Endothelial cell (in vitro differentiated cells): ENCODE results near the gene SLC16A1. TPM values are rescaled to one million over a fixed set of nuclear protein-coding genes. Genes with fewer than 3 reads are reported as not detected.
"Not testable (repeated sequence)": the region's sequence is repeated elsewhere in the genome, so short reads cannot be mapped to it uniquely, and the experiment has no call there.

ENCODE experiments used
- DNase-seq: peaks from one replicate; pipeline ENCODE4 v3.0.0; 2021; ENCODE audit warnings: low spot score
- H3K27ac Mint-ChIP-seq: one replicate; pipeline ENCODE4 v1.8.0; 2021; ENCODE audit warnings: mixed read lengths, inconsistent platforms; ENCODE audit not compliant: unreplicated experiment
- H3K27me3 Mint-ChIP-seq: one replicate; pipeline ENCODE4 v1.8.0; 2021; ENCODE audit warnings: mild to moderate bottlenecking, moderate library complexity, mixed read lengths, inconsistent platforms; ENCODE audit not compliant: unreplicated experiment
- H3K36me3 Mint-ChIP-seq: one replicate; pipeline ENCODE4 v1.8.0; 2021; ENCODE audit warnings: mild to moderate bottlenecking, low read depth, mixed read lengths, inconsistent platforms; ENCODE audit not compliant: unreplicated experiment
- H3K4me1 Mint-ChIP-seq: one replicate; pipeline ENCODE4 v1.8.0; 2021; ENCODE audit warnings: mild to moderate bottlenecking, mixed read lengths, inconsistent platforms; ENCODE audit not compliant: unreplicated experiment
- H3K4me3 Mint-ChIP-seq: one replicate; pipeline ENCODE4 v1.8.0; 2021; ENCODE audit warnings: mild to moderate bottlenecking, mixed read lengths, inconsistent platforms; ENCODE audit not compliant: unreplicated experiment
- H3K9me3 Mint-ChIP-seq: one replicate; pipeline ENCODE4 v1.8.0; 2021; ENCODE audit warnings: mixed read lengths, inconsistent platforms; ENCODE audit not compliant: unreplicated experiment
- CTCF ChIP-seq: fragments of 200-600 bp; sonication (generic); IDR thresholded peaks from one replicate; pipeline ENCODE4 v1.5.0; 2021; ENCODE audit warnings: antibody characterized with exemption; ENCODE audit not compliant: unreplicated experiment
- total RNA-seq: library from RNA; stranded (reverse); fragmentation: NEBNext Ultra II Directional; extraction: Animal tissue kit (Norgen Biotek cat#: 25700); gene quantifications from one replicate; pipeline ENCODE4 v1.2.1, GENCODE V29; 2021; ENCODE audit not compliant: unreplicated experiment

Gene SLC16A1
- total RNA-seq, 1 donor from 2014 or later, result 88.7 TPM

GRCh38 chr1:112894561-112895011 is 61.4 kb downstream of the SLC16A1 start:
- Mint-ChIP-seq H3K27ac (no peak overlapping the region), H3K9me3 (no peaks in the 10 kb centered on the region), H3K27me3 (peaks cover 6% of the 10 kb centered on the region), H3K4me3 (no peak overlapping the region), H3K36me3 (peaks cover 12% of the 10 kb centered on the region), H3K4me1 (no peaks in the 10 kb centered on the region)
- TF ChIP-seq CTCF, result no peak
- no peak for DNase-seq

GRCh38 chr1:112894010-112894292 is 62.0 kb downstream of the SLC16A1 start:
- Mint-ChIP-seq H3K9me3 (no peaks in the 10 kb centered on the region), H3K36me3 (peaks cover 12% of the 10 kb centered on the region), H3K4me1 (no peaks in the 10 kb centered on the region), H3K27ac (no peak overlapping the region), H3K4me3 (peak overlapping the region; percentile 16), H3K27me3 (peaks cover 3% of the 10 kb centered on the region)
- DNase-seq, result no peak
- TF ChIP-seq CTCF, result no peak

- no peak for DNase-seq
- Mint-ChIP-seq H3K27me3 (peaks cover 3% of the 10 kb centered on the region), H3K36me3 (peaks cover 12% of the 10 kb centered on the region), H3K4me3 (peak overlapping the region; percentile 16), H3K4me1 (no peaks in the 10 kb centered on the region), H3K27ac (no peak overlapping the region), H3K9me3 (no peaks in the 10 kb centered on the region)
- TF ChIP-seq CTCF, result no peak
Observed at GRCh38 chr1:112893288-112894009, 62.5 kb downstream of the SLC16A1 start.

GRCh38 chr1:112889906-112890305 is 66.1 kb downstream of the SLC16A1 start:
- not testable (repeated sequence) for H3K27ac Mint-ChIP-seq, H3K36me3 Mint-ChIP-seq, DNase-seq, H3K4me3 Mint-ChIP-seq, H3K27me3 Mint-ChIP-seq, H3K4me1 Mint-ChIP-seq, H3K9me3 Mint-ChIP-seq

GRCh38 chr1:112889052-112889768 is 66.8 kb downstream of the SLC16A1 start:
- H3K4me1 Mint-ChIP-seq, result no peaks in the 10 kb centered on the region
- peaks cover 3% of the 10 kb centered on the region for H3K36me3 Mint-ChIP-seq
- TF ChIP-seq CTCF, result no peak
- no peak overlapping the region for H3K4me3 Mint-ChIP-seq
- no peak overlapping the region for H3K27ac Mint-ChIP-seq
- H3K9me3 Mint-ChIP-seq, result no peaks in the 10 kb centered on the region
- DNase-seq, result no peak
- H3K27me3 Mint-ChIP-seq, result peaks cover 2% of the 10 kb centered on the region
